ENCODE measurements around the gene UBALD1. TPM values are rescaled to one million over a fixed set of nuclear protein-coding genes. Genes with fewer than 3 reads are reported as not detected.

UBALD1 gene
- total RNA-seq, result 3.9 and 4.4 TPM in 2 replicates

DNA sequence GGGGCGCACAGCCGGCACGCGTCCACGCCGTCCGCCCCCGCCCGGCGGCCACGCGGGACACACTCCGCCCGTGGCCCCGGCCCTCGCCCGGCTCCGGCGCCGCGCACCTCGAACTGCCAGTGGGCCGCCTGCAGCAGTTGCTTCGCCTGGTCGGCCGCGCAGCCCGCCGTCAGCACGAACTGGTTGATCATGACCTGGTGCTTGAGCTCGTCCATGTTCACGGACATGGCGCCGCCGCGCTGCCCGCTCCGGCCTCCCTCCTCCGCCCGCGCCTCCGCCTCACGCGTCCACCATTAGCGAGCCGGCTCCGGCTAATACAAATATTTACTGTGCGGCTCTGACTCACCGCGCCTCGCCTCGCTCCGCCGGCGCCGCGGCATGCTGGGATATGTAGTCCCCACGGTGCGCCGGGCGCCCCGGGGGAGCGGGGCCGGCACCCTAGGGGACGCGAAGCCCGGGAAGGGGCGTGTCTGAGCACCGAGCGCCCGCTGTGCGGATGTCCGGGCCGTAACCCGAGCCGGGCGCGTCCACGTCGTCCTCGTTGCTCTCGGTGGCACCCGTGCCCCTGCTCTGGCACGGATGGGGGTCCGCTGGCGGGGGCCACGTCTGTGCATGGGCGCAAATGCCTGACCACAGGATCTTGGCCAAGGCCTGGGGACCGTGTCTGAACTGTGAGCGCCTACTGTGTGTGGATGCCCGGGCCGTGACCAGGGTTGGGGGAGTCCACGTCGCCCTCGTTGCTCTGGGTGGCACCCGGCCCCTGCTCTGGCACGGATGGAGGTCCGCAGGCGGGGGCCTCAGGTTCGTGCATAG, at the start of gene UBALD1:
TSS of gene UBALD1 (minus strand) at position 318 of the 813 bp plus-strand sequence. CDS start at position 227, 91 bp downstream.
- peak; percentile 90 for DNase-seq (ENCODE audit: low read depth in 2 of 2)

GRCh38 chr16:4663777-4664465, 49.2 kb upstream of the UBALD1 start:
- peak; percentile 60 to 74 for DNase-seq (ENCODE audit: low read depth in 2 of 2)

DNA sequence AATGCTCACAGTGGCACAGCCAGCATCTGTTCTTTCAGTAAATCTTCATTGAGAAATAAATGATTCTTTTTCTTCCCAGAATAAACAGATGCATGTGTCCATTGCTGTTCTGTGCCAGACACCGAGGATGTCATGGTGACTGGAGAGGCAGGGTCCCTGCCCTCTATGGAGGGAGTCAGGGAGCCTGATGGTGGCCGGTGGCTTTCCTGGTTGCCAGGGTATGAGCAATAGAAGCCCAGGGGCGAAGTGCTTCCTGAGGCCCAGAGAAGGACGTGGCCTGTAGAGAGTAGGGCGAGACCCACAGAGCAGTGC, 48.7 kb upstream of the UBALD1 start:
- no peak for DNase-seq (ENCODE audit: low read depth in 2 of 2)

GRCh38 chr16:4661661-4662060, 47.0 kb upstream of the UBALD1 start:
- peak in 1 of 2 donors; percentile 39 for DNase-seq (ENCODE audit: low read depth in 2 of 2)

GRCh38 chr16:4660454-4661007, 45.8 kb upstream of the UBALD1 start:
- DNase-seq (ENCODE audit: low read depth in 2 of 2), result peak; percentile 82 to 94

- no peak for DNase-seq (ENCODE audit: low read depth in 2 of 2)
Observed at GRCh38 chr16:4659363-4660353, 45.0 kb upstream of the UBALD1 start.

DNA sequence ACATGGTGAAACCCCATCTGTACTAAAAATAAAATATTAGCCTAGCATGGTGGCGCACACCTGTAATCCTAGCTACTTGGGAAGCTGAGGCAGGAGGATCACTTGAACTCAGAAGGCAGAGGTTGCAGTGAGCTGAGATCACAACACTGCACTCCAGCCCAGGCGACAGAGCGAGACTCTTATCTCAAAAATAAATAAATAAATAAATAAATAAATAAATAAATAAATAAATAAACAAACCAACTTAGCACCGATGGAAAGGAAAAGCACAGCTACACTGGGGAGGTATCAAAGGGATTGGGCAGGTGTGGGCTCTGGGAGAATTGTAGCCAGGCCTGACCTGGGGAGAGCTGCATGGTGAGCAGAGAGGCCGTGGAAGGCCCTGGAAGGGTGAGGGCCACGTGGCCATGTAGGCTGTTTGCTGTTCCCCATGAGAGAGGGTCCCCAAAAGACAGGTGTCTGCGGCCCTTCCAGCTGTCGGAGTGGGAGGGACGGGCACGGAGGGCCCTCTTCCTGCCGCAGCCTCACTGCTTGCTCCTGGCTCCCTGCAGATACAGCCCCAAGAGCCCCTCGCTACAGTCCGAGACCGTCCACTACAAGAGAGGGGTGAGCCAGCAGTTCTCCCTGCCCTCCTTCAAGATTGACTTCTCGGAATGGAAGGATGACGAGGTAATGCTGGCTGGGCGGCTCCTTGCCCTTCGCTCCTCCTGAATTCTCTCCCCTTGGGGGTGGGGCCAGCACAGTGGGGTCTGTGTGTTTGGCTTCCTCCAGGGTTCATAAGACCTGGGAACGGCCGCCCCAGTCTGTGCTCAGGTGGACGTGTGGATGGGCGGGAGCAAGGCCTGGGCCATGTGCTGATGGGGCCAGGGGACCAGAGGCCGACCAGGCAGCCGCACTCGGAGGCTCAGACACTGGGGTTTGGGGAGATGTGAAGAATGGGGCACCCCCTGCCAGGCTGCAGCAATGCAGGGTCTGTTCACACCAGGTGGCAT, 42.3 kb upstream of the UBALD1 start:
- no peak for DNase-seq (ENCODE audit: low read depth in 2 of 2)

GRCh38 chr16:4656221-4656620, 41.5 kb upstream of the UBALD1 start:
- DNase-seq (ENCODE audit: low read depth in 2 of 2), result no peak

- no peak for DNase-seq (ENCODE audit: low read depth in 2 of 2)
Observed at GRCh38 chr16:4655801-4656200, 41.1 kb upstream of the UBALD1 start.

DNA sequence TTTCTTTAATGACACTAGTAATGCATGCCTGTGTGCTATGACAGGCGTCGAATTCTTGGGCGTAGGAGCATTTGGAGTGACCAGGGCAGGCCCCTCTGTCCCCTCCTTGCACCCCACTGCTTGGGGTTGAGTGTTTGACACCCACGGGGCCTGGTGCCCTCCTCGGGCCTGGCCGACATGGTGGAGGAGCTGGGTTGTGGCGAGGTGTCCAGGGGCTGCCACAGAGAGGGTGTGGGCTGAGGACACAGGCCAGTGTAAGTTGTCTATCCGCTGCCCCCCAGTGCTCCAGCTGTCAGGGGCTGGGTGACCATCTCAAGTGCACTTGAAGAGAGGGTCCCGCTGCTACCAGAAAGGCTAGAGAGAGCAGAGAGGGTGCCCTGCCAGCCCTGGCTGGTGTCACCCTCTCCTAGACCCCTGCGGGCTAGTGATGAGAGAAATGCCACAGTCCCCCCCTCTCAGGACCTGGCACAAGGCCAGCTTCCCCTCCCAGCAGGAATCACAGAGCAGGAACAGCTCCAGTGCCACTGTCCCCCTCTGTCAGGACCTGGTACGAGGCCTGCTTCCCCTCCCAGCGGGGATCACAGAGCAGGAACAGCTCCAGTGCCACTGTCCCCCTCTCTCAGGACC, 40.4 kb upstream of the UBALD1 start:
- no peak for DNase-seq (ENCODE audit: low read depth in 2 of 2)

GRCh38 chr16:4654011-4654963, 39.6 kb upstream of the UBALD1 start:
- DNase-seq (ENCODE audit: low read depth in 2 of 2), result no peak

DNA sequence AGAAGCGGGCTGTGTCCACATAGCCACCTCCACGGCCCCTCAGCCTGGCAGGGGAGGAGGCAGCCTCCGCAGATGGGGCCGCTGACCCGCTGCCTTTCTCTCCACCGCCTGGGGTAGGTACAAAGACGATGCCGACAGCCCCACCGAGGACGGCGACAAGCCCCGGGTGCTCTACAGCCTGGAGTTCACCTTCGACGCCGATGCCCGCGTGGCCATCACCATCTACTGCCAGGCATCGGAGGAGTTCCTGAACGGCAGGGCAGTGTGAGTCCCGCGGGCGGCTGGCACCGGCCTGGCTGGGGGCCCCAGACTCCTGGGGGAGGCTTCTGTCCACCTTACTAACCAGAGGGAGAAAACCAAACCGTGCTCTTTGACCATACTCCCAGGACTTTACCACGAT, 37.9 kb upstream of the UBALD1 start:
- no peak for DNase-seq (ENCODE audit: low read depth in 2 of 2)

DNA sequence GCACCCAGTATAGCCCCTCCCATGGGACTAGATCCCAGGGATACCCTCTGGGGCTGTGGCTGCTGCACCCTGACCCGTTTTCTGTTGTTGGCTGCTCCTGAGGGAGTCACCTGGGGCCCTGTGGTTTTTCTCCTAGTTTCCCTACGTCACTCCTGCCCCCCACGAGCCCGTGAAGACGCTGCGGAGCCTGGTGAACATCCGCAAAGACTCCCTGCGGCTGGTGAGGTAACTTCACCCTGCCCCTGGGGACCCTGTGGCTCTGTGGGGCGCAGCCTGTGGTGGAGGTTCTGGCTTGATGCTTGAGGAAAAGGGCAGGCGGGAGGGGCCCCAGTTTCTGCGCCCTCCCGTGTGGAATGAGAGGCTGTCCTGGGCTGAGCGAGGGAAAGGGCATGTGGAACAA, 37.1 kb upstream of the UBALD1 start:
- DNase-seq (ENCODE audit: low read depth in 2 of 2), result no peak

DNA sequence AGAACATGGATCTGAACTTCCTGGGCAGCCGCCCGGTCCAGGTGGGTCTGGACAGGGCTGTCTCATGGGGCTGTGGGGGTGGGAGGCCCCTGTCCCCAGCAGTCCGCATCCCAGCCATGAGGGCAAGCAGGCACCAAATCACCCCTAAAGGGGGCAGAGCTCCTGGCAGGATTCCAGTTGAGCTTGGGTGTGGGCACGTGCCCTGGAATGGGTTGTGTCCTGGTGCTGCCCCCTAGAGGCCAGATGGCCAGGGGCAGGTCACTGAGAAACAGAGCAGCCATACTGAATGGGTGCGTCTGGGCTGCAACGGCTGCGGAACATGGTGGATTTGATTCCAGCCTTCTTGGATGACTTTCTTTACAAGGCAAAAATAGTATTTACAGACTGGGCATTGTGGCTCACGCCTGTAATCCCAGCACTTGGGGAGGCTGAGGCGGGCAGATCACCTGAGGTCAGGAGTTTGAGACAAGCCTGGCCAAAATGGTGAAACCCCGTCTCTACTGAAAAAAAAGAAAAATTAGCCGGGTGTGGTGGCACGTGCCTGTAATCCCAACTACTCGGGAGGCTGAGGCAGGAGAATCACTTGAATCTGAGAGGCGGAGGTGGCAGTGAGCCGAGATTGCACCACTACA, 35.9 kb upstream of the UBALD1 start:
- DNase-seq (ENCODE audit: low read depth in 2 of 2), result peak; percentile 52 to 72

- no peak for DNase-seq (ENCODE audit: low read depth in 2 of 2)
Observed at GRCh38 chr16:4649744-4650442, 35.2 kb upstream of the UBALD1 start.

DNA sequence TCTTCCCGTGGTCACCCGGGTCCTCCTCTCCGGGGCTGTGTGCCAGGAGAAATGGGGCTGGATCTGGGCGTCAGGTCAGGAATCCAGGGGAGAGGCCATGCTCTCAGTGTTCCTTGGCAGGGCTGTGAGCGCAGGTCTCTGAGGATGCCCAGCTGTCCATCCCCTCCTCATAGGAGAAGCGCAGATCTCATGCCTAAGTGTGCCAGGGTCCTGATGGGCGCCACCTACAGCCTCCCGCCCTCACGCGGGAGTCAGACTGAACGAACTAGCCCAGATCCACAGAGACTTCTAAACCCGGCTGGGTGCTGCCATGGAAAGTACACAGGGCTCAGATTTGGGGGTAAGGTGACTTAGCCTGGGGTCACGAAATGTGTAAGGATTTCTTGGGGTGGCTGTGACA, 34.2 kb upstream of the UBALD1 start:
- DNase-seq (ENCODE audit: low read depth in 2 of 2), result no peak

DNA sequence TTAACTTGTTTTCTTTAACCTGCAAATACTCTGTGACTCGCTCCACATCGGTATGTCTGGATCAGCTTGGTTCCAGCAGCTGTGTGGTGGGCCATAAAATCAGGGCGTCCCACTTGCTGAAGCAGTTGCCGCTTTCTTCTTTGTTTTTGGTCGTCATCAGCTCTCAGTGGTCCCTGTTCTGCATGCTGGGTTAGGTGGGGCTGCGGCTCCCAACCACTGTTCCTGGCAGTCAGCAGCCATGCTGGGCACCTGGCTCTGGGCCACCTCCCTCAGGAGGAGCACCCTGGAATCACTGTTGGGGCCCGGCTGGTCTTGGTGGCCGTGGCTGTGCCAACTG, 32.9 kb upstream of the UBALD1 start:
- DNase-seq (ENCODE audit: low read depth in 2 of 2), result no peak
